H1 (cell line): Measurements from ENCODE around the gene FGD4.

Experiments
- ATF2 ChIP-seq: IDR thresholded peaks from 2 replicates; pipeline ENCODE4 v1.6.1; 2012; ENCODE audit warnings: low read length, inconsistent platforms
- CBX5 ChIP-seq: fragments of 300-800, 300-1000 bp; sonication (generic); IDR thresholded peaks from 2 replicates; pipeline ENCODE4 v1.7.1; 2016; ENCODE audit warnings: antibody characterized with exemption, low read length, low read depth
- CBX8 ChIP-seq: fragments of 300-800, 300-1000 bp; sonication (generic); IDR thresholded peaks from 2 replicates; pipeline ENCODE4 v1.7.1; 2016; ENCODE audit warnings: low read depth, low read length, borderline replicate concordance
- CTCF ChIP-seq, 3 experiments: IDR thresholded peaks; 1 replicate in 2 of 3; 2 replicates in 1 of 3; pipeline versions ENCODE4 v1.5.1 to v1.6.1; 2011; ENCODE audit warnings: low read length in 3 of 3, mild to moderate bottlenecking in 3 of 3, inconsistent platforms in 2 of 3, low read depth in 1 of 3, moderate library complexity in 1 of 3; ENCODE audit not compliant: insufficient read depth in 1 of 3; ENCODE audit errors: control extremely low read depth in 1 of 3
- EP300 ChIP-seq, 2 experiments: IDR thresholded peaks; 1 replicate in 1 of 2; 2 replicates in 1 of 2; pipeline ENCODE4 v1.6.1; 2011 to 2012; ENCODE audit warnings: low read depth in 2 of 2, low read length in 2 of 2, mild to moderate bottlenecking in 2 of 2, borderline replicate concordance in 1 of 2, inconsistent platforms in 1 of 2, moderate library complexity in 1 of 2
- FOSL1 ChIP-seq: IDR thresholded peaks from 2 replicates; pipeline ENCODE4 v1.6.1; 2011; ENCODE audit warnings: mild to moderate bottlenecking, low read depth, low read length, moderate library complexity; ENCODE audit not compliant: insufficient read depth
- HDAC2 ChIP-seq, 2 experiments: fragments of 300-600 bp in 1 of 2; sonication (generic) in 1 of 2; IDR thresholded peaks; 2 replicates each; pipeline ENCODE4 v1.6.1; 2011 to 2012; ENCODE audit warnings: low read depth in 2 of 2, low read length in 2 of 2, mild to moderate bottlenecking in 2 of 2, moderate library complexity in 2 of 2, borderline replicate concordance in 1 of 2, inconsistent platforms in 1 of 2
- NRF1 ChIP-seq: IDR thresholded peaks from 2 replicates; pipeline ENCODE4 v1.6.1; 2011; ENCODE audit warnings: mild to moderate bottlenecking, low read depth, low read length, improper control_type of control experiment
- PHF8 ChIP-seq: fragments of 200-600 bp; sonication (generic); conservative IDR thresholded peaks from 2 replicates; pipeline ENCODE4 v1.7.1; 2012; ENCODE audit warnings: low read depth, mild to moderate bottlenecking, inconsistent platforms, low read length, moderate library complexity
- POLR2AphosphoS5 ChIP-seq: IDR thresholded peaks from 2 replicates; pipeline ENCODE4 v1.6.1; 2011; ENCODE audit warnings: low read depth, low read length
- RXRA ChIP-seq: IDR thresholded peaks from 2 replicates; pipeline ENCODE4 v1.6.1; 2011; ENCODE audit warnings: low read depth, mild to moderate bottlenecking, low read length, moderate library complexity; ENCODE audit not compliant: insufficient read depth
- SIX5 ChIP-seq: IDR thresholded peaks from 2 replicates; pipeline ENCODE4 v1.6.1; 2011; ENCODE audit warnings: mild to moderate bottlenecking, low read depth, low read length
- SRF ChIP-seq: IDR thresholded peaks from 2 replicates; pipeline ENCODE4 v1.6.1; 2011; ENCODE audit warnings: mild to moderate bottlenecking, low read depth, low read length, moderate library complexity
- YY1 ChIP-seq: IDR thresholded peaks from 2 replicates; pipeline ENCODE4 v1.6.1; 2011; ENCODE audit warnings: low read depth, mild to moderate bottlenecking, low read length

GRCh38 chr12:32522331-32523221, 123.2 kb downstream of the FGD4 start:
- no peak for TF ChIP-seq SIX5
- no peak for TF ChIP-seq CTCF (IDR thresholded peaks at IDR 0.05; ENCODE audit: control extremely low read depth in 1 of 3, insufficient read depth in 1 of 3, low read depth in 1 of 3, low read length in 3 of 3)
- no peak for TF ChIP-seq PHF8
- TF ChIP-seq CBX8, result no peak
- no peak for TF ChIP-seq RXRA
- TF ChIP-seq CBX5, result no peak
- TF ChIP-seq NRF1, result no peak
- TF ChIP-seq EP300 (IDR thresholded peaks at IDR 0.05; ENCODE audit: borderline replicate concordance in 1 of 2, low read depth in 2 of 2, low read length in 2 of 2), result no peak
- TF ChIP-seq POLR2AphosphoS5, result no peak
- no peak for TF ChIP-seq ATF2
- no peak for TF ChIP-seq SRF
- no peak for TF ChIP-seq FOSL1
- TF ChIP-seq YY1, result no peak
- no peak for TF ChIP-seq HDAC2 (IDR thresholded peaks at IDR 0.05; ENCODE audit: borderline replicate concordance in 1 of 2, low read depth in 2 of 2, low read length in 2 of 2)
